Natural killer cell (primary cell): ENCODE measurements around the gene SYNDIG1. TPM values are rescaled to one million over a fixed set of nuclear protein-coding genes. Genes with fewer than 3 reads are reported as not detected.

Experiments
- ATAC-seq, 3 donors: fragments of 150-1000 bp in 2 of 3; fragments of 200-7000 bp in 1 of 3; cut with Tn5 transposase; 1 replicate in 1 of 3; 2 replicates in 2 of 3; pipeline ENCODE4 v1.10.0; 2021; ENCODE audit warnings: mild to moderate bottlenecking in 2 of 3, moderate library complexity in 2 of 3
- DNase-seq, 2 donors: peaks; one replicate each; pipeline versions ENCODE4 v3.0.0 to v3.0.0-alpha.2; 2013 to 2021; ENCODE audit warnings: mixed read lengths in 1 of 2
- H3K27ac ChIP-seq: one replicate; pipeline ENCODE4 v1.5.1; 2013; ENCODE audit warnings: mild to moderate bottlenecking, low read length
- H3K27me3 ChIP-seq: one replicate; pipeline ENCODE4 v1.6.1; 2013; ENCODE audit warnings: low read length; ENCODE audit not compliant: control insufficient read depth, insufficient read depth
- H3K36me3 ChIP-seq: one replicate; pipeline ENCODE4 v1.6.1; 2013; ENCODE audit warnings: low read length; ENCODE audit not compliant: control insufficient read depth, insufficient read depth
- H3K4me1 ChIP-seq: one replicate; pipeline ENCODE4 v1.6.1; 2013; ENCODE audit warnings: low read length; ENCODE audit not compliant: control insufficient read depth, insufficient read depth
- H3K4me3 ChIP-seq: one replicate; pipeline ENCODE4 v1.5.1; 2013; ENCODE audit warnings: low read length
- H3K9me3 ChIP-seq: one replicate; pipeline ENCODE4 v1.6.1; 2013; ENCODE audit warnings: low read length; ENCODE audit not compliant: control insufficient read depth, insufficient read depth
- H3K27ac Mint-ChIP-seq, 2 donors: one replicate each; pipeline ENCODE4 v1.8.0; 2022; ENCODE audit warnings: mild to moderate bottlenecking in 2 of 2, mixed read lengths in 2 of 2, moderate library complexity in 1 of 2
- H3K27me3 Mint-ChIP-seq, 2 donors: one replicate each; pipeline ENCODE4 v1.8.0; 2022; ENCODE audit warnings: low read depth in 2 of 2, mixed read lengths in 2 of 2
- H3K36me3 Mint-ChIP-seq: one replicate; pipeline ENCODE4 v1.8.0; 2022; ENCODE audit warnings: mixed read lengths
- H3K4me1 Mint-ChIP-seq, 2 donors: one replicate each; pipeline ENCODE4 v1.8.0; 2022; ENCODE audit warnings: mixed read lengths in 2 of 2
- H3K4me3 Mint-ChIP-seq: one replicate; pipeline ENCODE4 v1.8.0; 2022; ENCODE audit warnings: mild to moderate bottlenecking, moderate library complexity, mixed read lengths
- H3K9me3 Mint-ChIP-seq, 2 donors: one replicate each; pipeline ENCODE4 v1.8.0; 2022; ENCODE audit warnings: mixed read lengths in 2 of 2
- CTCF ChIP-seq: fragments of 200-600 bp; IDR thresholded peaks from one replicate; pipeline ENCODE4 v1.8.0; 2022; ENCODE audit warnings: antibody characterized with exemption
- WGBS: methylation state at CpG from one replicate; pipeline ENCODE4 v1.1.7; 2013; ENCODE audit warnings: missing lambda C conversion rate; ENCODE audit not compliant: insufficient coverage; 5-methylcytosine and 5-hydroxymethylcytosine counted together
- intact Hi-C: fragments of 100-400 bp; cut with micrococcal nuclease; formaldehyde crosslinking; loops from one replicate; pipeline ENCODE4 v1.14.2; 2022
- total RNA-seq, 4 donors: library from RNA; stranded (reverse); fragments of 120-200 nt in 1 of 4; gene quantifications; one replicate each; pipeline versions ENCODE4 v1.2.3 to v1.2.4, GENCODE V29; 2013 to 2022

The SYNDIG1 gene
- total RNA-seq, 3 donors from 2014 or later (not counting 1 experiment from before 2014, with no cell fraction given), result not detected

GRCh38 chr20:24681634-24682495 is 212.4 kb downstream of the SYNDIG1 start:
- ATAC-seq, result no peak
- peaks cover 8% of the 10 kb centered on the region for H3K4me1 ChIP-seq
- H3K4me3 Mint-ChIP-seq, result no peak overlapping the region
- DNase-seq, result no peak
- 72% methylated on average over 14 of the region's 14 CpGs for WGBS
- H3K36me3 ChIP-seq, result no peaks in the 10 kb centered on the region
- H3K27ac ChIP-seq, result no peak overlapping the region
- H3K27me3 ChIP-seq, result no peaks in the 10 kb centered on the region
- intact Hi-C loops, result no loop called here
- no peak overlapping the region for H3K4me3 ChIP-seq
- peaks cover 3 to 4% of the 10 kb centered on the region in 2 donors for H3K27me3 Mint-ChIP-seq
- no peaks in the 10 kb centered on the region for H3K9me3 ChIP-seq
- H3K36me3 Mint-ChIP-seq, result no peaks in the 10 kb centered on the region
- H3K4me1 Mint-ChIP-seq, result peaks cover 0 to 13% of the 10 kb centered on the region in 2 donors
- peak overlapping the region in 1 of 2 donors; percentile 4 for H3K27ac Mint-ChIP-seq
- H3K9me3 Mint-ChIP-seq, result no peaks in the 10 kb centered on the region
- no peak for TF ChIP-seq CTCF

GRCh38 chr20:24682496-24682985 is 213.1 kb downstream of the SYNDIG1 start:
- no peaks in the 10 kb centered on the region for H3K9me3 ChIP-seq
- Mint-ChIP-seq H3K27ac (no peak overlapping the region), H3K9me3 (no peaks in the 10 kb centered on the region), H3K4me3 (no peak overlapping the region), H3K4me1 (peaks cover 0 to 13% of the 10 kb centered on the region in 2 donors), H3K27me3 (peaks cover 4 to 10% of the 10 kb centered on the region in 2 donors), H3K36me3 (no peaks in the 10 kb centered on the region)
- no peak for ATAC-seq
- H3K4me1 ChIP-seq, result peaks cover 8% of the 10 kb centered on the region
- WGBS, result 91% methylated on average over 5 of the region's 5 CpGs
- no peaks in the 10 kb centered on the region for H3K27me3 ChIP-seq
- H3K36me3 ChIP-seq, result no peaks in the 10 kb centered on the region
- intact Hi-C loops, result no loop called here
- no peak for DNase-seq
- TF ChIP-seq CTCF, result no peak
- no peak overlapping the region for H3K4me3 ChIP-seq
- no peak overlapping the region for H3K27ac ChIP-seq

GRCh38 chr20:24683676-24684075 is 214.2 kb downstream of the SYNDIG1 start:
- no peaks in the 10 kb centered on the region for H3K9me3 ChIP-seq
- H3K4me1 ChIP-seq, result peaks cover 8% of the 10 kb centered on the region
- no peak overlapping the region for H3K27ac ChIP-seq
- H3K27me3 ChIP-seq, result no peaks in the 10 kb centered on the region
- Mint-ChIP-seq H3K4me3 (no peak overlapping the region), H3K36me3 (no peaks in the 10 kb centered on the region), H3K4me1 (peaks cover 0 to 13% of the 10 kb centered on the region in 2 donors), H3K9me3 (no peaks in the 10 kb centered on the region), H3K27ac (no peak overlapping the region), H3K27me3 (peaks cover 4 to 18% of the 10 kb centered on the region in 2 donors)
- 61% methylated on average over 7 of the region's 7 CpGs for WGBS
- H3K4me3 ChIP-seq, result no peak overlapping the region
- intact Hi-C loops, result no loop called here
- TF ChIP-seq CTCF, result no peak
- ATAC-seq (no peak), DNase-seq (no peak)
- H3K36me3 ChIP-seq, result no peaks in the 10 kb centered on the region
